ENCODE results near the gene WNT10A.

The WNT10A gene

DNA sequence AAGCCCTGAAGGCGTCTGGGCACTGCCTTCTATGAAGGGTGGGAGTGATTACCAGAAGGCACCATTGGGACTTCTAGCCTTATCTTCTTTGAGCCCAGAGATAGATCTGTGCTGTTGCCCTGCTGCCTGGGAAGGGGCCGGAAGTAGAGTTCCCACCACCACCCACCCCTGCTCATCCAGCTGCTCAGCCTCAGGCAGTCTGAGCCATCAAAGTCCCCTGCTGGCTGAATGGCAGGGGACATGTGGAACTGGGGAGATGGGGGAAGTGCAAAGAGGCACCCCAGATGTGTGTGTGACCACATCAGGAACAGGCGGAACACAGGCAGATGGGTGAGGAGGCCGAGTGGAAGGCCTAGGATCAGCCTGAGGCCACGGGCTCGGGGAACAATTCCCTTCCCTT is 3.3 kb upstream of the WNT10A start:
- no peak for DNase-seq (ENCODE audit: low read depth in 3 of 3)

DNA sequence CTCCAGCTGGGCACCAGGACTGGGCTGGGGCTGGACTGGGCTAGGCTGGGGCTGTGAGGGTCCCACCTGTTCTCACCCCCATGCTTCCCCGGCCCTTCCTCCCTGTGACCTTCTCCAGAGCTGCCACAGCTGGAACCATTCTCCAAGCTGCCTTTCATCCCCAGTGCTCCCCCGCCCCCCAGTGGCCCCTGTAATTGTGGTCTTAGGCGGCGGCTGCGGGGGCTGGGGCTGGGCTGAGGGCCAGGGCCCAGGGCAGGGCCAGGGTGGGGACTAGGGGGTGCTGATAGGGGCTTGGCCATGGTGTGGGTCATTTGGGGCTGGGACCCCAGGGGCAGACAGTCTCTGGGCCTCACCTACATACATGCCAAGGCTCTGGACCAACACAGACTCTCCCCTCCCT is 2.8 kb upstream of the WNT10A start:
- no peak for DNase-seq (ENCODE audit: low read depth in 3 of 3)

- DNase-seq (ENCODE audit: low read depth in 3 of 3), result no peak
Observed at GRCh38 chr2:218878486-218878885, 2.2 kb upstream of the WNT10A start.

GRCh38 chr2:218878926-218879761 is 1.5 kb upstream of the WNT10A start:
- no peak for DNase-seq (ENCODE audit: low read depth in 3 of 3)

GRCh38 chr2:218879776-218880101 is 913 bp upstream of the WNT10A start:
- no peak for DNase-seq (ENCODE audit: low read depth in 3 of 3)

- DNase-seq (ENCODE audit: low read depth in 3 of 3), result no peak
Observed at GRCh38 chr2:218880859-218881594, 375 bp downstream of the WNT10A start.

DNA sequence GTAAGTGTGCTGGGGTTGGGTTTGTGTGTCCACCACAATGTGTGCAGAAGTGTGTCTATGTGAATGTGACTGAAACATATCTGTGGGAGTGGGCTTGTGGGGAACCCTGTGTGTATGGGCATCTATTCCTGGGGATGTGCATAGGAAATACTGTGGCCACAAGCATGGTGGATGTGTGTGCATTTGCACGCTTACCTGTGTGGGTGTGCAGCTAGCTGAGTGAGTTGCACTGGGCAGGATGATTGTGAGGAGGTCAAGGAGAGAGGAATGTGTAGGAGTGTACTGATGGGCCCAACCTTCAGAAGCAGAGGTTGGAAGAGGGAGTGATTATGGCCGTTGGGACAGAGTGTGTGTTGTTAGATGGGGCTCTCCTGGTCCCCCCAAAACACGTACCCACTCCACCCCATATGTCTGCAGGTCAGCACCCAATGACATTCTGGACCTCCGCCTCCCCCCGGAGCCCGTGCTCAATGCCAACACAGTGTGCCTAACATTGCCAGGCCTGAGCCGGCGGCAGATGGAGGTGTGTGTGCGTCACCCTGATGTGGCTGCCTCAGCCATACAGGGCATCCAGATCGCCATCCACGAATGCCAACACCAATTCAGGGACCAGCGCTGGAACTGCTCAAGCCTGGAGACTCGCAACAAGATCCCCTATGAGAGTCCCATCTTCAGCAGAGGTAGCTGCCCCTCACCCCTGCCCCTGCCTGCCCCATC is 1.2 kb downstream of the WNT10A start:
- no peak for DNase-seq (ENCODE audit: low read depth in 3 of 3)

DNA sequence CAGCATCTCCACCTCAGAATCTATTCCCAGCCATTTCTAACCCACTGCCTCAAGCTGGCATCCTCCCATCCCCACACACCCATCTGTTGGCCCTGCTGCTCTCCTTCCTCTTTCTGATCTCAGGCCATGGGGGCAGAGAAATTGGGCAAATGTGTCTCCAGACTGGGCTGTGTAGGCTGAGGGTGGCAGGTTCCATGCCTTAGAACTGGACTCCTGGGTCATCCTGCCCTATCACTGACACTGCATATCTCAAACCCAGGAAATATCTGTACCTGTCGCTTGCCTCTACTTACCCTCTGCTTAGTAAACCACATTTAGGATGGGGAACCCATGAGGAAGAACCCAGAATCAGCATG is 1.8 kb downstream of the WNT10A start:
- DNase-seq (ENCODE audit: low read depth in 3 of 3), result no peak

- DNase-seq (ENCODE audit: low read depth in 3 of 3), result no peak
Observed at GRCh38 chr2:218882866-218883366, 2.3 kb downstream of the WNT10A start.

DNA sequence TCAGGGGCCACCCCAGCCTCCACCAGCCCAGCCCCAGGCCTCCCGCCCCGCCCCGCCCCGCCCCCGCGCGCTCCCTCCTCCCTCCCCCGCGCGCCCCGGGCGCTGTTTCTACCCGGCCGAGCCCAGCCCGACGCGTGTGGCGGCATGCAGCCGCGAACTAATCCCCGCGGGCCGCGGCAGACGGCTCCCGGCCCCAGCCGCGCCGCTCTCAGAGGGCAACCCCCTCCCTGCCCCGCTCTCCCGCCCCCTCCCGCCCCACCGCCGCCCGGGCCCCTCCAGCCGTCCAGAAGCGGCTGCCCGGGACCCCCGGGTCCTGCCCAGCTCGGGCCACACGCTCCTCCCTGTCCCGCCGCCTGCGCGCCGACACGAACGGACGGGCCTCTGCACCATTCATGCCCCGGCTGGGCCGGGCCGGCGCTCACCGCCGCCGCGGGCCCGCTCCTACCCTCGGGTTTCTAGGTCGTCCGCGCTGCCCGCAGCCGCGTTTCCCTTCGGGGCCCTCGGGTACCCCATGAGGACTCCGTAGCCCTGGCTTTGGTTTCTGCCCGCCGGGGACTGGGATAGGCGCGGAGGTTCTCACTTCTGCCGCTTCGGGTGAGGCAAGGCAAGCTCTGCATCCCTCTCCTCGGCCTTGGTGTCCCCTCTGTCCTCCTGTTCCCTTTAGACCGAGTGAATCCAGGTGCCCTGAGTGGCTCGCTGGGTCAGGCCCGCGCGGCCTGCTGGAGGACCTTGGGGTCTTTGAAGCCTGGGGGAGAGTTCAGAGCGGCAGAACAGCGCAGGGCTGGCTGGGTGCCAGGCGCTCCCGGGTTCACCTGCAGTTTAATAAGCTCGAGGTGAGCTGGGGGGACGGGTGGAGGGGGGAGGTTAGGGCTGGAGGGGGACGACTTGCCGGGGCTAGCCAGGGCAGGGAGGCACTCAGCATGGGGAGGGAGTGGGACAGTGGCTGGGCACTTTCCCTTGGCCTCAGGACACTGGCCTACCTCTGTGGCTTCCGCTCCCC is 3.1 kb downstream of the WNT10A start:
- DNase-seq (ENCODE audit: low read depth in 3 of 3), result no peak

DNA sequence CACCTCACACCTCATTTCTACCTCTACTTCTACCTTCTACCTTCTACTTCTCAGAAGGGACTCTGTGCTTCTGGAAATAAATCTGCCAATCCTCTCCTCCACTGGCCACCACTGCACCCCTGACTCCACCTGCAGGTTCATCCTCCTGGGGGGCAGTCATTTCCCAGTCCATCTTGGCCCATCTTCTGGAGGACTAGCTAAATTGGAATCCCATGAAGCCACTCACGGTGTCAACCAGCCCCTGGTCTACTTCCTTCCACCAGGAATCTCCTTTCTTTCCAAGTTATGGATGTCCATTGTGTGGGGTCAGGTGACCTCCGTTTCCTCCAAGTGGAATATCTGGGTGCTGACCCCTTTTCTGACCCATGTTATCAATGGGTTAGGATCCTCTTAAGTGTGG is 3.9 kb downstream of the WNT10A start:
- DNase-seq (ENCODE audit: low read depth in 3 of 3), result no peak

DNA sequence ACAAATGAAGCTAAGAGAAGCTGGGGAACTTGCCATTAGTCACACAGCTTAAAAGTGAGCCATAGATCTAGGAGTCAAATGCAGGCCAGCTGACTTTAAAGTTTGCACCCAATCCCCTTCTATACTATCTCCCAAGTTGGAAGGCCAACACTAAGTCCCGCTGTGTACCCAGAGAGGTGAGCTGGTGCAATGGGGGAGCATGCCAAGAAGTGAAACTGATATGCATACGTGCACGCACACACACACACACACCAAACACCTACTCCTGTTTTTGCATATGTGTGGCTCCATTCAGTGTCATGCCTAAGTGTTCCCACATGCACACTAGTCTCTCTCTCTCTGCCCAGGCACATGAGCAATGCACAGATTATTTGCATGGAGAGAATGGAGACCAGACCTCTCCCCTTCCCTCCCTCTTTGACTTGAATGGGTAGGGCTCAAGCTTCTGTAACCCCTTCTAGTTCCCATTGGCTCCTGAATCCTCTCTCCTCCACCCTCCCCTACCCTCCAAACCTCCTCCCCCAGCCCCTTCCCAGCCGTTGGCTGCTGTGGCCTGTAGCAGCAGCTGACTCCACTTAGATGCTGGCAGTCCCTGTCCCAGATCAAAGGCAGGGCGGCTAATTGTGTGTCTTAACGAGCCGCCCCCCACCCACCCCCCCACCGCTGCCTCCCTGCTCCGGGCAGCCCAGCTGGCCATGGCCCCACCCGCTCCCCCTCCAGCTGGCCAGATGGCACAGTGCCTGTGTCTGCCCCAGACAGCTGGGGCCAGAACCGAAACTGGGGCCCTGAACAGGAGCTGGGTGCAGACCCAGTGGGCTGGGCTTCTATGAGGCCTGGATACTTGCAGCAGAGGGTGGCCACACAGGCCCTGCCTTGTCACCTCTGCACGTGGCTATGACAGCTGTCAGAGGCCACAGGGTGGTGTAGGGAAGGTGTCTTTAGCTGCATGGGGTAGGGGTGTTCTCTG is 5.6 kb downstream of the WNT10A start:
- DNase-seq (ENCODE audit: low read depth in 3 of 3), result no peak

- DNase-seq (ENCODE audit: low read depth in 3 of 3), result no peak
Observed at GRCh38 chr2:218887079-218887478, 6.4 kb downstream of the WNT10A start.

DNA sequence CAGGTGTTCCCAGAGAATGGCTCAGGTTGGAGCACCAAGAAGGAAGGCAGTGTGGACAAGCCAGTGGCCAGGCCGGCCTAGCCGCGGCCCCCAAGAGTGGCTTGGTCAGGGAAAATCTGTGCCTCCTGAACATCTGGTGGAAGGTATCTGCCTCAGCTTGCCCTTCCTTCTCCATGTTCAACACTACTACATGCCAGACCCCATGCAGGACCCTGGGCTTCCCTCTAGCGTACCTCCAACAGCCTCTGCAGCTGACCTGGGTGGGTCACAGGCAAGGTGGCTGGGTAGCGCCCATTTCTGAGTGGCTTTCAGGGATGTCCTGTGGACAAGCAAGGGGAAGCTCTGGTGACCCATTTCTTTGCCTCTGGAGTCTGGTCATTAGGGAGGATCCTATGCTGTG is 7.7 kb downstream of the WNT10A start:
- no peak for DNase-seq (ENCODE audit: low read depth in 3 of 3)

GRCh38 chr2:218889937-218890336 is 9.3 kb downstream of the WNT10A start:
- DNase-seq (ENCODE audit: low read depth in 3 of 3), result no peak

- no peak for DNase-seq (ENCODE audit: low read depth in 3 of 3)
Observed at GRCh38 chr2:218890369-218890768, 9.7 kb downstream of the WNT10A start.

- no peak for DNase-seq (ENCODE audit: low read depth in 3 of 3)
Observed at GRCh38 chr2:218891275-218892135, 10.9 kb downstream of the WNT10A start.

- peak; percentile 73 to 77 (median 76) for DNase-seq (ENCODE audit: low read depth in 3 of 3)
Observed at GRCh38 chr2:218892693-218893348, 12.2 kb downstream of the WNT10A start.
